K562 (cell line): ENCODE data around the gene GLP2R. TPM values are rescaled to one million over a fixed set of nuclear protein-coding genes. Genes with fewer than 3 reads are reported as not detected.

Source experiments
- ATAC-seq: fragments of 200-7000 bp; cut with Tn5 transposase; 3 replicates; pipeline ENCODE4 v1.9.1; 2020; ENCODE audit warnings: moderate library complexity
- BruUV-seq: library from RNA; stranded (reverse); fragments of 400-500 nt; replicated peaks from 2 replicates; lab custom pipeline; 2021; lab: Mats Ljungman, UMichigan
- CTCF ChIA-PET: fragments of 300-600 bp; formaldehyde crosslinking; extraction: SDS; loops from one replicate; lab custom pipeline; 2021; ENCODE audit warnings: low intra/inter-chr PET ratio; lab: Yijun Ruan, JAX
- POLR2A ChIA-PET: fragments of 300-600, 350-650 bp; sonication (Branson Sonifier 250); formaldehyde crosslinking; extraction: SDS; loops from one replicate; lab custom pipeline; 2021; ENCODE audit warnings: antibody characterized with exemption, inconsistent platforms; lab: Yijun Ruan, JAX
- DNase-seq, 4 experiments: peaks; one replicate each; pipeline versions ENCODE4 v3.0.0 to v3.0.0-alpha.2; 2011 to 2018; ENCODE audit warnings: low spot score in 3 of 4, mixed read lengths in 3 of 4; ENCODE audit errors: extremely low read depth in 1 of 4
- FAIRE-seq: peaks from 2 replicates; lab custom pipeline; 2011; peaks lifted over from hg19 to GRCh38; lab: Jason Lieb, UNC
- H2AFZ ChIP-seq: 2 replicates; pipeline ENCODE4 v1.6.0; 2011; ENCODE audit warnings: low read depth, low read length, control low read depth, inconsistent platforms
- H3K27ac ChIP-seq: fragments of 200-600 bp; 3 replicates; pipeline ENCODE4 v1.8.0; 2011; ENCODE audit warnings: low read depth, mild to moderate bottlenecking, control low read depth, inconsistent platforms, low read length, moderate library complexity, mixed read lengths; ENCODE audit errors: extremely low read depth
- H3K27me3 ChIP-seq, 2 experiments: fragments of 300-600 bp in 1 of 2; 2 replicates in 1 of 2; 3 replicates in 1 of 2; pipeline versions ENCODE4 v1.6.0 to v1.8.0; 2011; ENCODE audit warnings: inconsistent platforms in 2 of 2, low read length in 2 of 2, mild to moderate bottlenecking in 1 of 2, mixed read lengths in 1 of 2, moderate library complexity in 1 of 2; ENCODE audit not compliant: control insufficient read depth in 2 of 2, insufficient read depth in 2 of 2
- H3K36me3 ChIP-seq: fragments of 300-600 bp; 3 replicates; pipeline ENCODE4 v1.8.0; 2011; ENCODE audit warnings: mild to moderate bottlenecking, low read length, inconsistent platforms; ENCODE audit not compliant: control insufficient read depth, insufficient read depth
- H3K4me1 ChIP-seq, 2 experiments: fragments of 200-600 bp in 1 of 2; replicated peaks in 1 of 2; 2 replicates in 1 of 2; 3 replicates in 1 of 2; pipeline versions ENCODE4 v1.5.1 to v1.8.0; 2011; ENCODE audit warnings: inconsistent platforms in 2 of 2, low read length in 2 of 2, mild to moderate bottlenecking in 1 of 2, mixed read lengths in 1 of 2, moderate library complexity in 1 of 2; ENCODE audit not compliant: control insufficient read depth in 2 of 2, insufficient read depth in 2 of 2
- H3K4me2 ChIP-seq: 2 replicates; pipeline ENCODE4 v1.6.1; 2011; ENCODE audit warnings: low read length, control low read depth, inconsistent platforms, mixed read lengths; ENCODE audit not compliant: insufficient read depth
- H3K4me3 ChIP-seq: fragments of 200-600 bp; sonication (generic), shearing (Covaris generic); 2 replicates; pipeline ENCODE4 v1.5.1; 2016; ENCODE audit warnings: control low read depth, inconsistent platforms
- H3K79me2 ChIP-seq: fragments of 200-600 bp; 3 replicates; pipeline ENCODE4 v1.8.0; 2011; ENCODE audit warnings: low read length, inconsistent platforms; ENCODE audit not compliant: control insufficient read depth, insufficient read depth
- H3K9ac ChIP-seq, 2 experiments: 2 replicates each; pipeline versions ENCODE4 v1.6.0 to v1.6.1; 2011; ENCODE audit warnings: low read depth in 2 of 2, low read length in 2 of 2, control low read depth in 1 of 2, inconsistent platforms in 1 of 2, mild to moderate bottlenecking in 1 of 2, mixed read lengths in 1 of 2; ENCODE audit not compliant: insufficient read depth in 1 of 2
- H3K9me1 ChIP-seq: one replicate; pipeline ENCODE4 v1.6.0; 2011; ENCODE audit warnings: inconsistent platforms, mild to moderate bottlenecking, low read length, moderate library complexity; ENCODE audit not compliant: control insufficient read depth, insufficient read depth
- H3K9me3 ChIP-seq: replicated peaks from 2 replicates; pipeline ENCODE4 v1.5.1; 2011; ENCODE audit warnings: low read depth, low read length, inconsistent platforms; ENCODE audit not compliant: control insufficient read depth, insufficient read depth
- H4K20me1 ChIP-seq: replicated peaks from 2 replicates; pipeline ENCODE4 v1.6.1; 2011; ENCODE audit warnings: low read length, inconsistent platforms, mixed read lengths; ENCODE audit not compliant: control insufficient read depth, insufficient read depth
- CC2D1A ChIP-seq: fragments of 450-650 bp; IDR thresholded peaks from 2 replicates; pipeline ENCODE4 v1.6.1; 2017; ENCODE audit warnings: mild to moderate bottlenecking
- HDAC6 ChIP-seq: IDR thresholded peaks from 2 replicates; pipeline ENCODE4 v1.6.1; 2012; ENCODE audit warnings: low read depth, mild to moderate bottlenecking, control low read depth, inconsistent platforms, low read length, moderate library complexity
- RBM17 ChIP-seq: fragments of 200-400 bp; formaldehyde crosslinking; IDR thresholded peaks from 2 replicates; pipeline ENCODE4 v1.6.1; 2017; ENCODE audit warnings: low read depth, mild to moderate bottlenecking, low read length, borderline replicate concordance
- RBM39 ChIP-seq: fragments of 200-400 bp; formaldehyde crosslinking; optimal IDR thresholded peaks from 2 replicates; pipeline ENCODE3; 2018; ENCODE audit warnings: low read depth, low read length
- ZNF165 ChIP-seq: fragments of 250-450 bp; sonication (Bioruptor Pico); IDR thresholded peaks from 2 replicates; pipeline ENCODE4 v1.4.0; 2020; ENCODE audit warnings: borderline replicate concordance
- WGBS: fragments of 100-300 bp; shearing (Covaris generic); methylation state at CpG from one replicate; pipeline ENCODE4 v1.1.6; 2016; ENCODE audit warnings: low coverage, mixed read lengths; ENCODE audit not compliant: insufficient coverage; ENCODE audit errors: missing lambda C conversion rate; 5-methylcytosine and 5-hydroxymethylcytosine counted together
- in situ Hi-C: fragments of 300-500 bp; cut with MboI; formaldehyde crosslinking; loops from 4 replicates; pipeline ENCODE4 v1.15.0; 2018; ENCODE audit warnings: inconsistent platforms, mixed read lengths
- intact Hi-C: fragments of 100-400 bp; cut with micrococcal nuclease; formaldehyde crosslinking; loops from 2 replicates; pipeline ENCODE4 v1.14.2; 2022
- polyA plus RNA-seq, 8 experiments: library from polyadenylated mRNA; depleted of rRNA in 4 of 8; stranded (reverse) in 5 of 8; unstranded in 3 of 8; fragments of >200 nt; fragmentation: Nextera tagmentation in 2 of 8; fragmentation: Illumina TruSeq in 1 of 8; extraction: Ambion mirVana in 2 of 8; extraction: Trizol in 1 of 8; gene quantifications; 2 replicates each; pipeline versions ENCODE4 v1.2.1 to v1.2.3, GENCODE V29; 2011 to 2014; ENCODE audit warnings: inconsistent platforms in 1 of 8, missing spikeins in 1 of 8
- total RNA-seq, 7 experiments: library from RNA; depleted of rRNA in 6 of 7; stranded (reverse); fragments of >200 nt in 6 of 7; fragmentation: Illumina TruSeq in 2 of 7; extraction: Trizol in 2 of 7; gene quantifications; 2 replicates each; pipeline versions ENCODE4 v1.2.1 to v1.2.3, GENCODE V29; 2011 to 2021; ENCODE audit warnings: low replicate concordance in 1 of 7
- TF ChIP-seq, protein P1 (sequence below): sonication (generic); formaldehyde crosslinking; IDR thresholded peaks from 2 replicates; pipeline ENCODE4 v1.8.0; 2022; ENCODE audit warnings: missing genetic modification reagents, mild to moderate bottlenecking, borderline replicate concordance
- TF ChIP-seq, protein P2 (sequence below): fragments of 150-350 bp; conservative IDR thresholded peaks from 2 replicates; pipeline ENCODE4 v1.6.1; 2014; ENCODE audit warnings: low read length
- TF ChIP-seq, protein P3 (sequence below): fragments of 250-450 bp; sonication (Bioruptor Pico); IDR thresholded peaks from 2 replicates; pipeline ENCODE4 v1.5.0; 2020; ENCODE audit warnings: mild to moderate bottlenecking
- TF ChIP-seq, protein P4 (sequence below), 2 experiments: fragments of 450-650 bp in 1 of 2; sonication (generic) in 1 of 2; formaldehyde crosslinking in 1 of 2; IDR thresholded peaks in 1 of 2; conservative IDR thresholded peaks in 1 of 2; 2 replicates each; pipeline versions ENCODE4 v1.6.1 to v1.8.1; 2016 to 2023; ENCODE audit warnings: mild to moderate bottlenecking in 2 of 2, moderate library complexity in 2 of 2, inconsistent platforms in 1 of 2, missing genetic modification reagents in 1 of 2

The GLP2R gene
- total and polyA plus RNA-seq, 9 of the 15 experiments (the other 6 are each of a cell fraction or from before 2014, with no cell fraction given) = not detected

DNA sequence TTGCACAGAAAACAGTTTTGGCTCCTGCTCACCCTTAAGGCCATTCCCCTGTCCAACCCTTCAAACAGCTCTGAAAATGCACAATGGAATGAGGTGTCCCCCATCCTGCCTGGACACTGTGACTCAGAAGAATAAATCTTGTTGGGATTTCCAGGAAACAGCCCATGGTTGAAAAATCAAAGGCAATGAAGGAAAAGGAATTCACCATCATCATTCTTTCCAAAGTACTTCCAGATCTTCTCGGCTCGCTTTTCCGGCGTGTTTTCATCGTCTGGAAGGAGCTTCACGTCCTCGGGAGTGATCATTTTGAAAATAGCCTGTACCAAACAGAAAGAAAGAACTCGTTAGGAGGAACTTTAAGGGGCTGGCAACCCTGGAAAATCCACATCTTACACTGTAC, 75.1 kb downstream of the GLP2R start:
- 0% methylated on average over 6 of the region's 8 CpGs for WGBS
- Histone ChIP-seq H3K27ac (no peak overlapping the region), H3K4me2 (no peak overlapping the region), H3K27me3 (peaks cover 0 to 10% of the 10 kb centered on the region in 2 experiments; a peak in 2 of 5 replicates), H3K4me1 (no peaks in the 10 kb centered on the region), H4K20me1 (no peaks in the 10 kb centered on the region), H3K9me3 (no peaks in the 10 kb centered on the region), H3K9me1 (no peaks in the 10 kb centered on the region), H3K9ac (no peak overlapping the region), H3K36me3 (no peaks in the 10 kb centered on the region), H2AFZ (no peak overlapping the region), H3K79me2 (no peaks in the 10 kb centered on the region), H3K4me3 (no peak overlapping the region)
- BruUV-seq = no TSS peak
- ChIA-PET POLR2A (interaction anchor here (0.7 kb wide), 1 partner anchor 29 kb away, joined by 3 read pairs; no protein-coding TSS in a partner anchor), CTCF (no interaction called here)
- in situ Hi-C loops (no loop called here), intact Hi-C loops (no loop called here)
- TF ChIP-seq, protein P1, sequence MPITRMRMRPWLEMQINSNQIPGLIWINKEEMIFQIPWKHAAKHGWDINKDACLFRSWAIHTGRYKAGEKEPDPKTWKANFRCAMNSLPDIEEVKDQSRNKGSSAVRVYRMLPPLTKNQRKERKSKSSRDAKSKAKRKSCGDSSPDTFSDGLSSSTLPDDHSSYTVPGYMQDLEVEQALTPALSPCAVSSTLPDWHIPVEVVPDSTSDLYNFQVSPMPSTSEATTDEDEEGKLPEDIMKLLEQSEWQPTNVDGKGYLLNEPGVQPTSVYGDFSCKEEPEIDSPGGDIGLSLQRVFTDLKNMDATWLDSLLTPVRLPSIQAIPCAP (CRISPR knock-in tag) = no peak
- TF ChIP-seq HDAC6 (no peak), RBM39 (no peak), CC2D1A (no peak), RBM17 (no peak), ZNF165 (CRISPR knock-in tag) (no peak)
- TF ChIP-seq, protein P2, sequence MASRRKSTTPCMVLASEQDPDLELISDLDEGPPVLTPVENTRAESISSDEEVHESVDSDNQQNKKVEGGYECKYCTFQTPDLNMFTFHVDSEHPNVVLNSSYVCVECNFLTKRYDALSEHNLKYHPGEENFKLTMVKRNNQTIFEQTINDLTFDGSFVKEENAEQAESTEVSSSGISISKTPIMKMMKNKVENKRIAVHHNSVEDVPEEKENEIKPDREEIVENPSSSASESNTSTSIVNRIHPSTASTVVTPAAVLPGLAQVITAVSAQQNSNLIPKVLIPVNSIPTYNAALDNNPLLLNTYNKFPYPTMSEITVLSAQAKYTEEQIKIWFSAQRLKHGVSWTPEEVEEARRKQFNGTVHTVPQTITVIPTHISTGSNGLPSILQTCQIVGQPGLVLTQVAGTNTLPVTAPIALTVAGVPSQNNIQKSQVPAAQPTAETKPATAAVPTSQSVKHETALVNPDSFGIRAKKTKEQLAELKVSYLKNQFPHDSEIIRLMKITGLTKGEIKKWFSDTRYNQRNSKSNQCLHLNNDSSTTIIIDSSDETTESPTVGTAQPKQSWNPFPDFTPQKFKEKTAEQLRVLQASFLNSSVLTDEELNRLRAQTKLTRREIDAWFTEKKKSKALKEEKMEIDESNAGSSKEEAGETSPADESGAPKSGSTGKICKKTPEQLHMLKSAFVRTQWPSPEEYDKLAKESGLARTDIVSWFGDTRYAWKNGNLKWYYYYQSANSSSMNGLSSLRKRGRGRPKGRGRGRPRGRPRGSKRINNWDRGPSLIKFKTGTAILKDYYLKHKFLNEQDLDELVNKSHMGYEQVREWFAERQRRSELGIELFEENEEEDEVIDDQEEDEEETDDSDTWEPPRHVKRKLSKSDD = no peak
- TF ChIP-seq, protein P3, sequence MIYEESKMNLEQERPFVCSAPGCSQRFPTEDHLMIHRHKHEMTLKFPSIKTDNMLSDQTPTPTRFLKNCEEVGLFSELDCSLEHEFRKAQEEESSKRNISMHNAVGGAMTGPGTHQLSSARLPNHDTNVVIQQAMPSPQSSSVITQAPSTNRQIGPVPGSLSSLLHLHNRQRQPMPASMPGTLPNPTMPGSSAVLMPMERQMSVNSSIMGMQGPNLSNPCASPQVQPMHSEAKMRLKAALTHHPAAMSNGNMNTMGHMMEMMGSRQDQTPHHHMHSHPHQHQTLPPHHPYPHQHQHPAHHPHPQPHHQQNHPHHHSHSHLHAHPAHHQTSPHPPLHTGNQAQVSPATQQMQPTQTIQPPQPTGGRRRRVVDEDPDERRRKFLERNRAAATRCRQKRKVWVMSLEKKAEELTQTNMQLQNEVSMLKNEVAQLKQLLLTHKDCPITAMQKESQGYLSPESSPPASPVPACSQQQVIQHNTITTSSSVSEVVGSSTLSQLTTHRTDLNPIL (CRISPR knock-in tag) = no peak
- TF ChIP-seq, protein P4, sequence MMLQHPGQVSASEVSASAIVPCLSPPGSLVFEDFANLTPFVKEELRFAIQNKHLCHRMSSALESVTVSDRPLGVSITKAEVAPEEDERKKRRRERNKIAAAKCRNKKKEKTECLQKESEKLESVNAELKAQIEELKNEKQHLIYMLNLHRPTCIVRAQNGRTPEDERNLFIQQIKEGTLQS (IDR thresholded peaks at IDR 0.05) = no peak
- TF ChIP-seq, protein P4 (CRISPR knock-in tag; conservative IDR thresholded peaks at IDR 0.05) = no peak
- ATAC-seq (no peak), DNase-seq (no peak), FAIRE-seq (no peak)
